ENCODE results near the gene FTMT. TPM values are rescaled to one million over a fixed set of nuclear protein-coding genes. Genes with fewer than 3 reads are reported as not detected.

The FTMT gene
- polyA plus RNA-seq, 1 donor (not counting 4 experiments of a cell fraction or from before 2014, with no cell fraction given) = not detected

GRCh38 chr5:121819682-121820261, 31.9 kb upstream of the FTMT start:
- no peak for TF ChIP-seq EZH2 (IDR thresholded peaks at IDR 0.05; ENCODE audit: low read length)
- Histone ChIP-seq H3K79me2 (ENCODE audit: control insufficient read depth, insufficient read depth, low read length) (no peaks in the 10 kb centered on the region), H3K9ac (ENCODE audit: control insufficient read depth, extremely low read depth, insufficient read depth, low read length) (no peak overlapping the region), H3K9me1 (ENCODE audit: control insufficient read depth, extremely low read depth, insufficient read depth, low read length) (no peaks in the 10 kb centered on the region), H3K4me1 (ENCODE audit: control insufficient read depth, extremely low read depth, insufficient read depth, low read length) (no peaks in the 10 kb centered on the region), H2AFZ (ENCODE audit: control insufficient read depth, low read length) (no peak overlapping the region), H4K20me1 (ENCODE audit: control insufficient read depth, extremely low read depth, insufficient read depth, low read length) (no peaks in the 10 kb centered on the region), H3K4me3 (ENCODE audit: control insufficient read depth in 2 of 3, extremely low read depth in 1 of 3, insufficient read depth in 2 of 3, low read depth in 1 of 3, low read length in 3 of 3) (no peak overlapping the region), H3K27me3 (ENCODE audit: control insufficient read depth, extremely low read depth, insufficient read depth, low read length) (no peaks in the 10 kb centered on the region), H3K36me3 (ENCODE audit: control insufficient read depth in 2 of 2, extremely low read depth in 1 of 2, insufficient read depth in 2 of 2, low read length in 2 of 2) (no peaks in the 10 kb centered on the region), H3K27ac (ENCODE audit: control insufficient read depth, insufficient read depth, low read length) (no peak overlapping the region), H3K9me3 (ENCODE audit: control insufficient read depth, low read depth, low read length) (no peaks in the 10 kb centered on the region), H3K4me2 (ENCODE audit: control insufficient read depth, extremely low read depth, insufficient read depth, low read depth, low read length) (no peak overlapping the region)
- DNase-seq (ENCODE audit: low read depth, low spot score) (no peak), FAIRE-seq (no peak)
- dilution Hi-C loops (cut with MboI; ENCODE audit: extremely low pct_ligation_motif_present, low sequenced_read_pairs) = no loop called here

- no peak overlapping the region for H3K27ac ChIP-seq (ENCODE audit: control insufficient read depth, insufficient read depth, low read length)
- H3K36me3 ChIP-seq (ENCODE audit: control insufficient read depth in 2 of 2, extremely low read depth in 1 of 2, insufficient read depth in 2 of 2, low read length in 2 of 2) = no peaks in the 10 kb centered on the region
- FAIRE-seq (no peak), DNase-seq (ENCODE audit: low read depth, low spot score) (no peak)
- H2AFZ ChIP-seq (ENCODE audit: control insufficient read depth, low read length) = no peak overlapping the region
- dilution Hi-C loops (cut with MboI; ENCODE audit: extremely low pct_ligation_motif_present, low sequenced_read_pairs) = no loop called here
- no peak overlapping the region for H3K4me3 ChIP-seq (ENCODE audit: control insufficient read depth in 2 of 3, extremely low read depth in 1 of 3, insufficient read depth in 2 of 3, low read depth in 1 of 3, low read length in 3 of 3)
- H3K9me1 ChIP-seq (ENCODE audit: control insufficient read depth, extremely low read depth, insufficient read depth, low read length) = no peaks in the 10 kb centered on the region
- H3K79me2 ChIP-seq (ENCODE audit: control insufficient read depth, insufficient read depth, low read length) = no peaks in the 10 kb centered on the region
- no peaks in the 10 kb centered on the region for H3K27me3 ChIP-seq (ENCODE audit: control insufficient read depth, extremely low read depth, insufficient read depth, low read length)
- no peaks in the 10 kb centered on the region for H3K4me1 ChIP-seq (ENCODE audit: control insufficient read depth, extremely low read depth, insufficient read depth, low read length)
- no peaks in the 10 kb centered on the region for H4K20me1 ChIP-seq (ENCODE audit: control insufficient read depth, extremely low read depth, insufficient read depth, low read length)
- no peak for TF ChIP-seq EZH2 (IDR thresholded peaks at IDR 0.05; ENCODE audit: low read length)
- TF ChIP-seq, protein P1, sequence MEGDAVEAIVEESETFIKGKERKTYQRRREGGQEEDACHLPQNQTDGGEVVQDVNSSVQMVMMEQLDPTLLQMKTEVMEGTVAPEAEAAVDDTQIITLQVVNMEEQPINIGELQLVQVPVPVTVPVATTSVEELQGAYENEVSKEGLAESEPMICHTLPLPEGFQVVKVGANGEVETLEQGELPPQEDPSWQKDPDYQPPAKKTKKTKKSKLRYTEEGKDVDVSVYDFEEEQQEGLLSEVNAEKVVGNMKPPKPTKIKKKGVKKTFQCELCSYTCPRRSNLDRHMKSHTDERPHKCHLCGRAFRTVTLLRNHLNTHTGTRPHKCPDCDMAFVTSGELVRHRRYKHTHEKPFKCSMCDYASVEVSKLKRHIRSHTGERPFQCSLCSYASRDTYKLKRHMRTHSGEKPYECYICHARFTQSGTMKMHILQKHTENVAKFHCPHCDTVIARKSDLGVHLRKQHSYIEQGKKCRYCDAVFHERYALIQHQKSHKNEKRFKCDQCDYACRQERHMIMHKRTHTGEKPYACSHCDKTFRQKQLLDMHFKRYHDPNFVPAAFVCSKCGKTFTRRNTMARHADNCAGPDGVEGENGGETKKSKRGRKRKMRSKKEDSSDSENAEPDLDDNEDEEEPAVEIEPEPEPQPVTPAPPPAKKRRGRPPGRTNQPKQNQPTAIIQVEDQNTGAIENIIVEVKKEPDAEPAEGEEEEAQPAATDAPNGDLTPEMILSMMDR (optimal IDR thresholded peaks at IDR 0.05 in 1 of 3, IDR thresholded peaks at IDR 0.05 in 1 of 3, conservative IDR thresholded peaks at IDR 0.05 in 1 of 3; ENCODE audit: extremely low read depth in 1 of 3, insufficient read depth in 2 of 3, low read length in 3 of 3) = no peak
- no peak overlapping the region for H3K9ac ChIP-seq (ENCODE audit: control insufficient read depth, extremely low read depth, insufficient read depth, low read length)
- H3K9me3 ChIP-seq (ENCODE audit: control insufficient read depth, low read depth, low read length) = no peaks in the 10 kb centered on the region
- no peak overlapping the region for H3K4me2 ChIP-seq (ENCODE audit: control insufficient read depth, extremely low read depth, insufficient read depth, low read depth, low read length)
Measured at GRCh38 chr5:121833617-121834016, 18.1 kb upstream of the FTMT start.

- H3K4me1 ChIP-seq (ENCODE audit: control insufficient read depth, extremely low read depth, insufficient read depth, low read length) = no peaks in the 10 kb centered on the region
- H3K4me3 ChIP-seq (ENCODE audit: control insufficient read depth in 2 of 3, extremely low read depth in 1 of 3, insufficient read depth in 2 of 3, low read depth in 1 of 3, low read length in 3 of 3) = no peak overlapping the region
- dilution Hi-C loops (cut with MboI; ENCODE audit: extremely low pct_ligation_motif_present, low sequenced_read_pairs) = no loop called here
- no peaks in the 10 kb centered on the region for H3K27me3 ChIP-seq (ENCODE audit: control insufficient read depth, extremely low read depth, insufficient read depth, low read length)
- H2AFZ ChIP-seq (ENCODE audit: control insufficient read depth, low read length) = no peak overlapping the region
- no peak for DNase-seq (ENCODE audit: low read depth, low spot score)
- no peak for FAIRE-seq
- no peak overlapping the region for H3K27ac ChIP-seq (ENCODE audit: control insufficient read depth, insufficient read depth, low read length)
- no peak for TF ChIP-seq EZH2 (IDR thresholded peaks at IDR 0.05; ENCODE audit: low read length)
- TF ChIP-seq, protein P1 (optimal IDR thresholded peaks at IDR 0.05 in 1 of 3, IDR thresholded peaks at IDR 0.05 in 1 of 3, conservative IDR thresholded peaks at IDR 0.05 in 1 of 3; ENCODE audit: extremely low read depth in 1 of 3, insufficient read depth in 2 of 3, low read length in 3 of 3) = no peak
- no peaks in the 10 kb centered on the region for H3K9me1 ChIP-seq (ENCODE audit: control insufficient read depth, extremely low read depth, insufficient read depth, low read length)
- no peaks in the 10 kb centered on the region for H3K79me2 ChIP-seq (ENCODE audit: control insufficient read depth, insufficient read depth, low read length)
- H3K9ac ChIP-seq (ENCODE audit: control insufficient read depth, extremely low read depth, insufficient read depth, low read length) = no peak overlapping the region
- H3K36me3 ChIP-seq (ENCODE audit: control insufficient read depth in 2 of 2, extremely low read depth in 1 of 2, insufficient read depth in 2 of 2, low read length in 2 of 2) = no peaks in the 10 kb centered on the region
- no peaks in the 10 kb centered on the region for H4K20me1 ChIP-seq (ENCODE audit: control insufficient read depth, extremely low read depth, insufficient read depth, low read length)
- no peaks in the 10 kb centered on the region for H3K9me3 ChIP-seq (ENCODE audit: control insufficient read depth, low read depth, low read length)
- no peak overlapping the region for H3K4me2 ChIP-seq (ENCODE audit: control insufficient read depth, extremely low read depth, insufficient read depth, low read depth, low read length)
Measured at GRCh38 chr5:121834021-121834420, 17.7 kb upstream of the FTMT start.

Data from keratinocyte (primary cell).